ENCODE data around the gene CDC42BPA.
"Not testable (repeated sequence)": the region's sequence is repeated elsewhere in the genome, so short reads cannot be mapped to it uniquely, and the experiment has no call there.

Gene CDC42BPA

GRCh38 chr1:227197064-227197463 lies 121.2 kb downstream of the CDC42BPA start:
- DNase-seq: no peak

- peak; percentile 91 for DNase-seq
Observed at GRCh38 chr1:227192163-227192562, 126.1 kb downstream of the CDC42BPA start.

GRCh38 chr1:227191607-227192006 lies 126.7 kb downstream of the CDC42BPA start:
- no peak for DNase-seq

- DNase-seq: no peak
Observed at GRCh38 chr1:227190321-227190720, 128.0 kb downstream of the CDC42BPA start.

GRCh38 chr1:227185291-227185690 lies 133.0 kb downstream of the CDC42BPA start:
- DNase-seq: no peak

- DNase-seq: no peak
Observed at GRCh38 chr1:227182012-227182411, 136.3 kb downstream of the CDC42BPA start.

GRCh38 chr1:227175611-227176010 lies 142.7 kb downstream of the CDC42BPA start:
- DNase-seq: no peak

GRCh38 chr1:227174164-227174563 lies 144.1 kb downstream of the CDC42BPA start:
- DNase-seq: peak; percentile 86

- peak; percentile 54 for DNase-seq
Observed at GRCh38 chr1:227170361-227171166, 147.7 kb downstream of the CDC42BPA start.

- no peak for DNase-seq
Observed at GRCh38 chr1:227169343-227169742, 148.9 kb downstream of the CDC42BPA start.

GRCh38 chr1:227167276-227168101 lies 150.8 kb downstream of the CDC42BPA start:
- no peak for DNase-seq

- no peak for DNase-seq
Observed at GRCh38 chr1:227166559-227166958, 151.7 kb downstream of the CDC42BPA start.

- no peak for DNase-seq
Observed at GRCh38 chr1:227161470-227161869, 156.8 kb downstream of the CDC42BPA start.

GRCh38 chr1:227156520-227156919 lies 161.8 kb downstream of the CDC42BPA start:
- no peak for DNase-seq

GRCh38 chr1:227155688-227156087 lies 162.6 kb downstream of the CDC42BPA start:
- no peak for DNase-seq

GRCh38 chr1:227155004-227155403 lies 163.3 kb downstream of the CDC42BPA start:
- no peak for DNase-seq

- no peak for DNase-seq
Observed at GRCh38 chr1:227152525-227152924, 165.8 kb downstream of the CDC42BPA start.

GRCh38 chr1:227140376-227140775 lies 177.9 kb downstream of the CDC42BPA start:
- no peak for DNase-seq

GRCh38 chr1:227136210-227136820 lies 182.0 kb downstream of the CDC42BPA start:
- no peak for DNase-seq

- DNase-seq: no peak
Observed at GRCh38 chr1:227134686-227135314, 183.5 kb downstream of the CDC42BPA start.

GRCh38 chr1:227132695-227133094 lies 185.6 kb downstream of the CDC42BPA start:
- not testable (repeated sequence) for DNase-seq

- peak; percentile 50 for DNase-seq
Observed at GRCh38 chr1:227131193-227131592, 187.1 kb downstream of the CDC42BPA start.

- DNase-seq: no peak
Observed at GRCh38 chr1:227127891-227128290, 190.4 kb downstream of the CDC42BPA start.
